ENCODE results near the gene CDKN2D. TPM values are rescaled to one million over a fixed set of nuclear protein-coding genes. Genes with fewer than 3 reads are reported as not detected.
A peak's percentile ranks its signal among the peaks of the same experiment; 100 is the strongest.

The CDKN2D gene
- total RNA-seq, 1 donor from 2014 or later: 6.6 TPM

DNA sequence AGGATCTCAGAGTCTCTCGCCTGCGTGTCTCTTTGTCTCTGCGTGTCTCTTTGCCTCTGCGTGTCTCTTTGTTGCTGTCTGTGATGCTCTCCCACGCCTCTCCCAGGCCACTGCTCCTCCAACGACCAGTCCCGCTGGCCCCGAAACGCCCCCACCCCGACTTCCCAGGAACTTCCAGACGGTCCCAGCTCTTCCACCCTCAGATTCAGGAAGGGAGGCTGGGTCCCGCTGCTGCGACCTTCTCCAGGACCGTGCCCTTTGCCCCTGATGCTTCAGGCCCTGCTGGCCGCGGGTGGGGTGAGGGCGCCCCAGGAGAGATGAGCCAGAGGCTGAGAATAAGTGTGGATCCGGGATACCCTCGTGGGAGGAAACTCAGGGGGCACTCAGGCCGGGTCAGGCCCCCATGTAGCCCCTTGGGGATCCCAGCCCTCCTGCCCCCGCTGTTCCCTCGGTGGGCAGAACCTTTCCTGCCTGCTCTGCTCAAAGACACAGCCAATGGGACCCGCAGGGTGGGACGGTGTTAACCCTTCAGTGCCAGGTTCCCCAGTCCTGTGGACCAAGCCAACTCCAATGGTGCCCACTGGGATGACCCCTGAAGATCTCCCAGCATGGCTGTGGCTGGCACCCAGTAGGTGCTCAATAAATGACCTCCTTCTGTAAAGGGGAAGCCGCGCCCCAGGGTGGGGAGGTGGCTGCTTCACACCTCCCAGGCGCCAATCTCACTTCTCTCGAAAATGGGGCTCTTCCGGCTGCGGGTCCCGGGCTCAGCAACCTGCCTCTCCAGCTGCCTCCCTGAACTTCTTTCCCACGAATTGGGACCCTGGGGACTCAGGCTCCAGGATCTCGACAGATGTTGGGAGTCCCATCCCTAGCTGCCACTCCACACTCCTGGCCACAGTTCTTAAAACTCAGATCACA, 50.1 kb downstream of the CDKN2D start:
- TF ChIP-seq CTCF (IDR thresholded peaks at IDR 0.05; ENCODE audit: insufficient read depth, low read length, severe bottlenecking): no peak

GRCh38 chr19:10517760-10518443, 50.9 kb downstream of the CDKN2D start:
- TF ChIP-seq CTCF (IDR thresholded peaks at IDR 0.05; ENCODE audit: insufficient read depth, low read length, severe bottlenecking): no peak
- Histone ChIP-seq H3K36me3 (ENCODE audit: control insufficient read depth, insufficient read depth, low read length) (peaks cover 10% of the 10 kb centered on the region), H3K4me3 (ENCODE audit: low read depth, low read length) (peak overlapping the region; percentile 77), H3K27me3 (ENCODE audit: control insufficient read depth, insufficient read depth, low read length) (no peaks in the 10 kb centered on the region)
- no peak for FAIRE-seq
- DNase-seq (ENCODE audit: low read depth): peak; percentile 34

More for the DNA sequence above, 50.1 kb downstream of the CDKN2D start:
- no peaks in the 10 kb centered on the region for H3K27me3 ChIP-seq (ENCODE audit: control insufficient read depth, insufficient read depth, low read length)
- H3K36me3 ChIP-seq (ENCODE audit: control insufficient read depth, insufficient read depth, low read length): peaks cover 5% of the 10 kb centered on the region
- FAIRE-seq: no peak
- H3K4me3 ChIP-seq (ENCODE audit: low read depth, low read length): no peak overlapping the region
- no peak for DNase-seq (ENCODE audit: low read depth)

DNA sequence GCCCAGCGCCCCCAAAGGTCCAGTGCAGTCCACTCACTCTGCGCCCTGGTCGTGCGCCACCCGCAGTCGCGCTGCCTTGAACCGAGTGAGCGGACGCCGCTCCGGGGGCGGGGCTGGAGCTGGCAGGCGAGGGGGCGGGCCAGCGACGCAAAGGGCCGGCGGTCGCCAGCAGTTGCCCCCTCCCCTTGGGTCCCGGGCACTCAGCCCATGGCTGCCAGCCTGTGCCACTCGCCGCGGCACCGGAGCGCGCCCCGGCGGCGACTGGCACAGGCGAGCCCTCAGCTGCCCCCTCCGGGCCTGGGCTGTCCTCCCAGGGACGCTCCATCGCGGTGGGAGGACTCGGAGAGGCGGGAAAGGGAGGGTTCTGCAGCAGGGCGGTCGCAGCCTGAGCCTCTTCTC, 51.4 kb downstream of the CDKN2D start, which contains the start of gene S1PR5:
Gene S1PR5 (minus strand): TSS at position 87 of the 399 bp plus-strand sequence. CDS start 2,436 bp downstream, outside the sequence.
- no peaks in the 10 kb centered on the region for H3K27me3 ChIP-seq (ENCODE audit: control insufficient read depth, insufficient read depth, low read length)
- FAIRE-seq (no peak), DNase-seq (ENCODE audit: low read depth) (no peak)
- H3K4me3 ChIP-seq (ENCODE audit: low read depth, low read length): peak within 1 kb of the TSS; percentile 77
- TF ChIP-seq CTCF (IDR thresholded peaks at IDR 0.05; ENCODE audit: insufficient read depth, low read length, severe bottlenecking): peak; percentile 6
- peaks cover 10% of the 10 kb centered on the region for H3K36me3 ChIP-seq (ENCODE audit: control insufficient read depth, insufficient read depth, low read length)

GRCh38 chr19:10516671-10517286, 52.0 kb downstream of the CDKN2D start:
- Histone ChIP-seq H3K36me3 (ENCODE audit: control insufficient read depth, insufficient read depth, low read length) (peaks cover 10% of the 10 kb centered on the region), H3K27me3 (ENCODE audit: control insufficient read depth, insufficient read depth, low read length) (no peaks in the 10 kb centered on the region), H3K4me3 (ENCODE audit: low read depth, low read length) (peak overlapping the region; percentile 77)
- peak; percentile 58 for DNase-seq (ENCODE audit: low read depth)
- FAIRE-seq: peak; percentile 72
- no peak for TF ChIP-seq CTCF (IDR thresholded peaks at IDR 0.05; ENCODE audit: insufficient read depth, low read length, severe bottlenecking)

Other genes with a start within 250 kb of the CDKN2D start
- 2.3 and 4.2 TPM in 2 replicates for gene RAVER1, start 235.4 kb downstream of the CDKN2D start, total RNA-seq
- 5.0 and 5.5 TPM in 2 replicates for gene ICAM3, start 229.4 kb downstream of the CDKN2D start, total RNA-seq
- 36.1 and 45.8 TPM in 2 replicates for gene TYK2, start 188.4 kb downstream of the CDKN2D start, total RNA-seq
- gene CDC37, start 165.4 kb downstream of the CDKN2D start, total RNA-seq: 195 TPM in 2 replicates
- gene PDE4A, start 148.4 kb downstream of the CDKN2D start, total RNA-seq: 0.13 and 0.26 TPM in 2 replicates
- 59.5 and 62.9 TPM in 2 replicates for gene KEAP1, start 65.6 kb downstream of the CDKN2D start, total RNA-seq
- 6.6 and 7.8 TPM in 2 replicates for gene S1PR5, start 51.5 kb downstream of the CDKN2D start, total RNA-seq
- 30.3 and 37.5 TPM in 2 replicates for gene ATG4D, start 25.1 kb downstream of the CDKN2D start, total RNA-seq
- 8.2 and 11.0 TPM in 2 replicates for gene KRI1, start 3.0 kb downstream of the CDKN2D start, total RNA-seq
- gene AP1M2, start 18.3 kb upstream of the CDKN2D start, total RNA-seq: 114 and 135 TPM in 2 replicates
- 18.7 and 36.0 TPM in 2 replicates for gene SLC44A2, start 56.6 kb upstream of the CDKN2D start, total RNA-seq
- 85.8 and 97.4 TPM in 2 replicates for gene ILF3, start 85.4 kb upstream of the CDKN2D start, total RNA-seq
- gene QTRT1, start 132.5 kb upstream of the CDKN2D start, total RNA-seq: 18.8 and 32.9 TPM in 2 replicates
- gene DNM2, start 149.1 kb upstream of the CDKN2D start, total RNA-seq: 68.4 and 89.7 TPM in 2 replicates

All from bronchial epithelial cell (primary cell).